ENCODE results near the gene CARNS1. TPM values are rescaled to one million over a fixed set of nuclear protein-coding genes. Genes with fewer than 3 reads are reported as not detected.

Gene CARNS1
- total RNA-seq, 1 experiment from 2014 or later: 1.1 TPM

DNA sequence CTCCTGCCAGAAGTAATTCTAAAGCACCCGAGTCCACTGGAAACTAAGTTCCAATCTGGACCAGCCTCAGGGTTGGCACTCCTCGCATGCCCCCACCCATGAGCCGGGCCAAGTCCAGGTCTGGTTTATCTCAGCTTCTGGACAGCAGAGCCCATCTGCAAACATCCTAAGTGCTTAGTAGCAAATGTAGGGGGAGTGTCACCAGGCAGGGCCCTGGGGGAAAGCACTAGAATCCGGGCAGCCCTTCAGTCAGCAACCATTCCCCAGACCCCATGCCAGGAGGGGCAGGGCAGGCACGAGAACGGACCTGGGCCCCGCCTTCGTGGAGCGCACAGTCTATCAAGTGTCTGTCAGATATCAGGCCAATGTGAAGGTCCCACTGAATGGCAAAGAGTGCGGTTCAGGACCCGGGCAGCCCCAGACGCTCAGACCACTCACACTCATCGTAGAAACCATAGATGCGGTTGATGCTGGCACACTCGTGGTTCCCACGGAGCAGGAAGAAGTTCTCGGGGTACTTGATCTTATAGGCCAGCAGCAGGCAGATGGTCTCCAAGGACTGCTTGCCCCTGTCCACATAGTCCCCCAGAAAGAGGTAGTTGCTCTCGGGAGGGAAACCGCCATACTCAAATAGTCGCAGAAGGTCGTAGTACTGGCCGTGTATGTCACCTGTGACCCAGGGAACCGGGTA, 15.1 kb upstream of the CARNS1 start:
- Histone ChIP-seq H3T11ph (ENCODE audit: low read length) (no peak overlapping the region), H4K5ac (ENCODE audit: insufficient read length, low read depth, low read length) (no peak overlapping the region), H3K9ac (ENCODE audit: extremely low read depth, insufficient read length, low read length) (peak overlapping the region; percentile 34), H3K27ac (ENCODE audit: insufficient read length, low read depth, low read length) (no peak overlapping the region), H2BK12ac (ENCODE audit: insufficient read length, low read depth, low read length) (no peak overlapping the region), H4K20me1 (ENCODE audit: control insufficient read depth, insufficient read depth, insufficient read length) (no peaks in the 10 kb centered on the region), H2BK120ac (ENCODE audit: low read depth, low read length, poor library complexity, severe bottlenecking) (no peak overlapping the region), H3K14ac (ENCODE audit: insufficient read depth, low read length) (no peak overlapping the region), H2AK5ac (ENCODE audit: insufficient read length, low read length) (no peak overlapping the region), H3K18ac (ENCODE audit: insufficient read length, low read depth, low read length) (no peak overlapping the region), H3K27me3 (ENCODE audit: insufficient read depth, low read length) (no peaks in the 10 kb centered on the region), H3K79me2 (ENCODE audit: insufficient read depth, low read length) (peaks cover 4% of the 10 kb centered on the region; the same call in 1 of the 2 replicates), H4K91ac (ENCODE audit: insufficient read length, low read depth, low read length) (no peak overlapping the region), H3K4ac (ENCODE audit: low read depth, low read length) (no peak overlapping the region), H2AFZ (ENCODE audit: low read length) (no peak overlapping the region), H2BK20ac (ENCODE audit: low read depth, low read length, poor library complexity, severe bottlenecking) (no peak overlapping the region), H4K8ac (replicated peaks; ENCODE audit: insufficient read length, low read depth, low read length) (no peak overlapping the region), H3K4me1 (ENCODE audit: insufficient read depth, low read length) (peaks cover 2% of the 10 kb centered on the region; the same call in 1 of the 2 replicates), H3K23me2 (ENCODE audit: insufficient read length, low read depth, low read length, poor library complexity, severe bottlenecking) (peaks cover 5% of the 10 kb centered on the region), H3K56ac (ENCODE audit: insufficient read length, low read depth, low read length) (no peak overlapping the region), H2BK5ac (ENCODE audit: insufficient read length, low read length) (no peak overlapping the region), H3K9me3 (ENCODE audit: control insufficient read depth, low read depth, low read length) (no peaks in the 10 kb centered on the region), H3K23ac (ENCODE audit: insufficient read length, low read depth, low read length) (no peak overlapping the region), H2BK15ac (ENCODE audit: low read depth, low read length) (no peak overlapping the region), H3K4me2 (ENCODE audit: insufficient read depth, insufficient read length, low read length) (peak overlapping the region; percentile 83), H3K79me1 (ENCODE audit: insufficient read depth, low read depth, low read length, poor library complexity, severe bottlenecking) (peaks cover 3% of the 10 kb centered on the region)
- no peak for DNase-seq
- H3K4me1 Mint-ChIP-seq: peaks cover 16 to 18% of the 10 kb centered on the region in 2 experiments
- peaks cover 14 to 42% (median 39%) of the 10 kb centered on the region in 3 experiments for H3K36me3 Mint-ChIP-seq (ENCODE audit: insufficient read depth in 1 of 3, low read depth in 3 of 3)
- H3K27me3 Mint-ChIP-seq (ENCODE audit: low read depth): peaks cover 3% of the 10 kb centered on the region
- WGBS (ENCODE audit: extremely low coverage, insufficient read length, low lambda C conversion rate): no CpG with 5 or more reads among the region's 23 CpGs
- TF ChIP-seq, protein P1, sequence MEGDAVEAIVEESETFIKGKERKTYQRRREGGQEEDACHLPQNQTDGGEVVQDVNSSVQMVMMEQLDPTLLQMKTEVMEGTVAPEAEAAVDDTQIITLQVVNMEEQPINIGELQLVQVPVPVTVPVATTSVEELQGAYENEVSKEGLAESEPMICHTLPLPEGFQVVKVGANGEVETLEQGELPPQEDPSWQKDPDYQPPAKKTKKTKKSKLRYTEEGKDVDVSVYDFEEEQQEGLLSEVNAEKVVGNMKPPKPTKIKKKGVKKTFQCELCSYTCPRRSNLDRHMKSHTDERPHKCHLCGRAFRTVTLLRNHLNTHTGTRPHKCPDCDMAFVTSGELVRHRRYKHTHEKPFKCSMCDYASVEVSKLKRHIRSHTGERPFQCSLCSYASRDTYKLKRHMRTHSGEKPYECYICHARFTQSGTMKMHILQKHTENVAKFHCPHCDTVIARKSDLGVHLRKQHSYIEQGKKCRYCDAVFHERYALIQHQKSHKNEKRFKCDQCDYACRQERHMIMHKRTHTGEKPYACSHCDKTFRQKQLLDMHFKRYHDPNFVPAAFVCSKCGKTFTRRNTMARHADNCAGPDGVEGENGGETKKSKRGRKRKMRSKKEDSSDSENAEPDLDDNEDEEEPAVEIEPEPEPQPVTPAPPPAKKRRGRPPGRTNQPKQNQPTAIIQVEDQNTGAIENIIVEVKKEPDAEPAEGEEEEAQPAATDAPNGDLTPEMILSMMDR (conservative IDR thresholded peaks at IDR 0.05): no peak
- H3K4me3 Mint-ChIP-seq: peak overlapping the region; percentile 69 to 82
- no peaks in the 10 kb centered on the region for H3K9me3 Mint-ChIP-seq
- H3K27ac Mint-ChIP-seq: no peak overlapping the region; a peak in 1 of 7 replicates
